ENCODE results near the gene ZNF771.
"Not testable (repeated sequence)": the region's sequence is repeated elsewhere in the genome, so short reads cannot be mapped to it uniquely, and the experiment has no call there.

ZNF771 gene

GRCh38 chr16:30438835-30439234 lies 31.4 kb downstream of the ZNF771 start:
- no peak for DNase-seq

GRCh38 chr16:30439720-30440348 lies 32.4 kb downstream of the ZNF771 start:
- DNase-seq: no peak

- DNase-seq: no peak
These were observed 36.2 kb downstream of the ZNF771 start for GRCh38 chr16:30443631-30444030.

- no peak for DNase-seq
These were observed 37.1 kb downstream of the ZNF771 start for GRCh38 chr16:30444231-30445148.

GRCh38 chr16:30445149-30445407 lies 37.7 kb downstream of the ZNF771 start:
- no peak for DNase-seq

GRCh38 chr16:30445408-30446202 lies 38.2 kb downstream of the ZNF771 start, which contains the start of gene SEPHS2:
SEPHS2 (minus strand) TSS chr16:30445874; CDS start chr16:30445727, 147 bp downstream.
- peak; percentile 91 to 97 for DNase-seq

- no peak for DNase-seq
These were observed 38.8 kb downstream of the ZNF771 start for GRCh38 chr16:30446203-30446595.

- no peak for DNase-seq
These were observed 40.3 kb downstream of the ZNF771 start for GRCh38 chr16:30447512-30448226.

- DNase-seq: no peak
These were observed 41.7 kb downstream of the ZNF771 start for GRCh38 chr16:30449116-30449435.

GRCh38 chr16:30452709-30453580 lies 45.5 kb downstream of the ZNF771 start:
- not testable (repeated sequence) for DNase-seq

- DNase-seq: no peak
These were observed 48.9 kb downstream of the ZNF771 start for GRCh38 chr16:30456302-30456701.

GRCh38 chr16:30457256-30457655 lies 49.9 kb downstream of the ZNF771 start:
- no peak for DNase-seq

GRCh38 chr16:30457743-30458560 lies 50.5 kb downstream of the ZNF771 start:
- no peak for DNase-seq

- DNase-seq: no peak
These were observed 51.4 kb downstream of the ZNF771 start for GRCh38 chr16:30458561-30459394.

- DNase-seq: no peak
These were observed 52.0 kb downstream of the ZNF771 start for GRCh38 chr16:30459456-30459855.

- DNase-seq: not testable (repeated sequence)
These were observed 54.0 kb downstream of the ZNF771 start for GRCh38 chr16:30461426-30461825.

GRCh38 chr16:30464078-30464477 lies 56.7 kb downstream of the ZNF771 start:
- DNase-seq: no peak
